ENCODE data around the gene NR2E1. TPM values are rescaled to one million over a fixed set of nuclear protein-coding genes. Genes with fewer than 3 reads are reported as not detected.
A peak's percentile ranks its signal among the peaks of the same experiment; 100 is the strongest.

NR2E1 gene
- total RNA-seq = not detected
- under 1 TPM in 1 of 8 donors, not detected in 7; 0.05 TPM for polyA plus RNA-seq (ENCODE audit: insufficient read depth in 1 of 8, insufficient read length in 8 of 8, low replicate concordance in 1 of 8)
- long read RNA-seq, donor 1, partial matches to known transcripts = 44 of 111 reads
- long read RNA-seq, donor 1, other reads (novel, unspliced or antisense) = 67 of 111 reads
- long read RNA-seq, donor 2, partial matches to known transcripts = 9 of 18 reads
- long read RNA-seq, donor 2, other reads (novel, unspliced or antisense) = 9 of 18 reads
- long read RNA-seq, donor 3, partial matches to known transcripts = 169 of 328 reads
- long read RNA-seq, donor 3, other reads (novel, unspliced or antisense) = 159 of 328 reads
- long read RNA-seq, donor 4, partial matches to known transcripts = 83 of 142 reads
- long read RNA-seq, donor 4, other reads (novel, unspliced or antisense) = 59 of 142 reads
- long read RNA-seq, donor 5, partial matches to known transcripts = 442 of 793 reads
- long read RNA-seq, donor 5, other reads (novel, unspliced or antisense) = 351 of 793 reads
- long read RNA-seq, donor 6, partial matches to known transcripts = 219 of 605 reads
- long read RNA-seq, donor 6, other reads (novel, unspliced or antisense) = 386 of 605 reads
- long read RNA-seq, donor 7, partial matches to known transcripts = 178 of 344 reads
- long read RNA-seq, donor 7, other reads (novel, unspliced or antisense) = 166 of 344 reads
- long read RNA-seq, donor 8, partial matches to known transcripts = 151 of 323 reads
- long read RNA-seq, donor 8, other reads (novel, unspliced or antisense) = 172 of 323 reads
- long read RNA-seq, donor 9, partial matches to known transcripts = 99 of 278 reads
- long read RNA-seq, donor 9, other reads (novel, unspliced or antisense) = 179 of 278 reads
- long read RNA-seq, donor 10, partial matches to known transcripts = 165 of 354 reads
- long read RNA-seq, donor 10, other reads (novel, unspliced or antisense) = 189 of 354 reads
- long read RNA-seq, donor 11, partial matches to known transcripts = 97 of 248 reads
- long read RNA-seq, donor 11, other reads (novel, unspliced or antisense) = 151 of 248 reads

- Histone ChIP-seq H3K4me3 (ENCODE audit: low read length) (no peak within 1 kb of the TSS), H3K9me3 (replicated peaks; ENCODE audit: control insufficient read depth, low read depth, low read length) (no peaks in the 10 kb centered on the region), H3K27me3 (ENCODE audit: control insufficient read depth, insufficient read depth, low read length) (peaks cover 100% of the 10 kb centered on the region), H3K4me1 (ENCODE audit: control insufficient read depth, insufficient read depth, low read length) (peaks cover 49% of the 10 kb centered on the region), H3K27ac (ENCODE audit: low read length) (no peak within 1 kb of the TSS), H3K36me3 (ENCODE audit: control insufficient read depth, insufficient read depth, low read length) (no peaks in the 10 kb centered on the region)
- no peak for DNase-seq
- WGBS (ENCODE audit: insufficient coverage) = 1% methylated on average over 46 of the region's 54 CpGs
These were observed at the start of gene NR2E1 for GRCh38 chr6:108165714-108166663. NR2E1 (plus strand) TSS chr6:108166022; CDS start chr6:108166766, 744 bp downstream.

- H3K4me3 ChIP-seq (ENCODE audit: low read length) = no peak overlapping the region
- 7% methylated on average over 23 of the region's 46 CpGs for WGBS (ENCODE audit: insufficient coverage)
- H3K9me3 ChIP-seq (replicated peaks; ENCODE audit: control insufficient read depth, low read depth, low read length) = no peaks in the 10 kb centered on the region
- no peak overlapping the region for H3K27ac ChIP-seq (ENCODE audit: low read length)
- DNase-seq = no peak
- peaks cover 43% of the 10 kb centered on the region for H3K4me1 ChIP-seq (ENCODE audit: control insufficient read depth, insufficient read depth, low read length)
- H3K36me3 ChIP-seq (ENCODE audit: control insufficient read depth, insufficient read depth, low read length) = no peaks in the 10 kb centered on the region
- H3K27me3 ChIP-seq (ENCODE audit: control insufficient read depth, insufficient read depth, low read length) = peaks cover 94% of the 10 kb centered on the region
These were observed 49.0 kb upstream of the NR2E1 start for GRCh38 chr6:108116546-108117426.

- H3K4me1 ChIP-seq (ENCODE audit: control insufficient read depth, insufficient read depth, low read length) = peaks cover 43% of the 10 kb centered on the region
- no peaks in the 10 kb centered on the region for H3K9me3 ChIP-seq (replicated peaks; ENCODE audit: control insufficient read depth, low read depth, low read length)
- peak overlapping the region; percentile 67 for H3K4me3 ChIP-seq (ENCODE audit: low read length)
- no peaks in the 10 kb centered on the region for H3K36me3 ChIP-seq (ENCODE audit: control insufficient read depth, insufficient read depth, low read length)
- 1% methylated on average over 72 of the region's 72 CpGs for WGBS (ENCODE audit: insufficient coverage)
- H3K27me3 ChIP-seq (ENCODE audit: control insufficient read depth, insufficient read depth, low read length) = peaks cover 97% of the 10 kb centered on the region
- H3K27ac ChIP-seq (ENCODE audit: low read length) = no peak overlapping the region
- peak; percentile 46 for DNase-seq
These were observed 48.1 kb upstream of the NR2E1 start for GRCh38 chr6:108117427-108118358.

GRCh38 chr6:108118359-108118724 is 47.5 kb upstream of the NR2E1 start:
- Histone ChIP-seq H3K4me1 (ENCODE audit: control insufficient read depth, insufficient read depth, low read length) (peaks cover 43% of the 10 kb centered on the region), H3K36me3 (ENCODE audit: control insufficient read depth, insufficient read depth, low read length) (no peaks in the 10 kb centered on the region), H3K9me3 (replicated peaks; ENCODE audit: control insufficient read depth, low read depth, low read length) (no peaks in the 10 kb centered on the region), H3K27me3 (ENCODE audit: control insufficient read depth, insufficient read depth, low read length) (peaks cover 96% of the 10 kb centered on the region), H3K27ac (ENCODE audit: low read length) (no peak overlapping the region), H3K4me3 (ENCODE audit: low read length) (peak overlapping the region; percentile 67)
- no peak for DNase-seq
- WGBS (ENCODE audit: insufficient coverage) = 0% methylated on average over 38 of the region's 45 CpGs

- no peaks in the 10 kb centered on the region for H3K36me3 ChIP-seq (ENCODE audit: control insufficient read depth, insufficient read depth, low read length)
- peaks cover 96% of the 10 kb centered on the region for H3K27me3 ChIP-seq (ENCODE audit: control insufficient read depth, insufficient read depth, low read length)
- peak; percentile 22 for DNase-seq
- H3K9me3 ChIP-seq (replicated peaks; ENCODE audit: control insufficient read depth, low read depth, low read length) = no peaks in the 10 kb centered on the region
- 2% methylated on average over 47 of the region's 67 CpGs for WGBS (ENCODE audit: insufficient coverage)
- H3K4me1 ChIP-seq (ENCODE audit: control insufficient read depth, insufficient read depth, low read length) = peaks cover 37% of the 10 kb centered on the region
- H3K4me3 ChIP-seq (ENCODE audit: low read length) = peak overlapping the region; percentile 26
- H3K27ac ChIP-seq (ENCODE audit: low read length) = no peak overlapping the region
These were observed 46.7 kb upstream of the NR2E1 start for GRCh38 chr6:108118810-108119768.

GRCh38 chr6:108119769-108120141 is 46.1 kb upstream of the NR2E1 start:
- Histone ChIP-seq H3K27ac (ENCODE audit: low read length) (no peak overlapping the region), H3K4me1 (ENCODE audit: control insufficient read depth, insufficient read depth, low read length) (peaks cover 32% of the 10 kb centered on the region), H3K9me3 (replicated peaks; ENCODE audit: control insufficient read depth, low read depth, low read length) (no peaks in the 10 kb centered on the region), H3K36me3 (ENCODE audit: control insufficient read depth, insufficient read depth, low read length) (no peaks in the 10 kb centered on the region), H3K4me3 (ENCODE audit: low read length) (no peak overlapping the region), H3K27me3 (ENCODE audit: control insufficient read depth, insufficient read depth, low read length) (peaks cover 96% of the 10 kb centered on the region)
- DNase-seq = no peak
- WGBS (ENCODE audit: insufficient coverage) = 11% methylated on average over 21 of the region's 24 CpGs

- Histone ChIP-seq H3K36me3 (ENCODE audit: control insufficient read depth, insufficient read depth, low read length) (no peaks in the 10 kb centered on the region), H3K4me3 (ENCODE audit: low read length) (no peak overlapping the region), H3K9me3 (replicated peaks; ENCODE audit: control insufficient read depth, low read depth, low read length) (no peaks in the 10 kb centered on the region), H3K27me3 (ENCODE audit: control insufficient read depth, insufficient read depth, low read length) (peaks cover 95% of the 10 kb centered on the region), H3K27ac (ENCODE audit: low read length) (no peak overlapping the region), H3K4me1 (ENCODE audit: control insufficient read depth, insufficient read depth, low read length) (peaks cover 27% of the 10 kb centered on the region)
- no peak for DNase-seq
- 100% methylated on average over 2 of the region's 12 CpGs for WGBS (ENCODE audit: insufficient coverage)
These were observed 45.5 kb upstream of the NR2E1 start for GRCh38 chr6:108120311-108120710.

Measured in muscle of leg (tissue), 16 donors.